Type B pancreatic cell (in vitro differentiated cells): ENCODE results near the gene PTPRT. TPM values are rescaled to one million over a fixed set of nuclear protein-coding genes. Genes with fewer than 3 reads are reported as not detected.

Experiments used
- DNase-seq: peaks from one replicate; pipeline ENCODE4 v3.0.0; 2021; ENCODE audit warnings: mixed read lengths; ENCODE audit not compliant: unreplicated experiment; ENCODE audit errors: extremely low spot score
- H3K27ac Mint-ChIP-seq: 2 replicates; pipeline ENCODE4 v1.8.0; 2021; ENCODE audit warnings: mild to moderate bottlenecking, mixed read lengths
- H3K27me3 Mint-ChIP-seq: 2 replicates; pipeline ENCODE4 v1.8.0; 2021; ENCODE audit warnings: mixed read lengths
- H3K36me3 Mint-ChIP-seq: 2 replicates; pipeline ENCODE4 v1.8.0; 2021; ENCODE audit warnings: mixed read lengths
- H3K4me1 Mint-ChIP-seq: one replicate; pipeline ENCODE4 v1.8.0; 2021; ENCODE audit warnings: mixed read lengths; ENCODE audit not compliant: unreplicated experiment
- H3K4me3 Mint-ChIP-seq: 2 replicates; pipeline ENCODE4 v1.8.0; 2021; ENCODE audit warnings: mild to moderate bottlenecking, mixed read lengths
- H3K9me3 Mint-ChIP-seq: 2 replicates; pipeline ENCODE4 v1.8.0; 2021; ENCODE audit warnings: mixed read lengths
- CTCF ChIP-seq: fragments of 200-600 bp; sonication (generic); conservative IDR thresholded peaks from 2 replicates; pipeline ENCODE4 v1.5.0; 2021; ENCODE audit warnings: antibody characterized with exemption, mild to moderate bottlenecking
- total RNA-seq: library from RNA; stranded (reverse); gene quantifications from 2 replicates; pipeline ENCODE4 v1.2.1, GENCODE V29; 2021; ENCODE audit warnings: low replicate concordance

PTPRT gene
- total RNA-seq, 1 donor from 2014 or later = 7.0 TPM

DNA sequence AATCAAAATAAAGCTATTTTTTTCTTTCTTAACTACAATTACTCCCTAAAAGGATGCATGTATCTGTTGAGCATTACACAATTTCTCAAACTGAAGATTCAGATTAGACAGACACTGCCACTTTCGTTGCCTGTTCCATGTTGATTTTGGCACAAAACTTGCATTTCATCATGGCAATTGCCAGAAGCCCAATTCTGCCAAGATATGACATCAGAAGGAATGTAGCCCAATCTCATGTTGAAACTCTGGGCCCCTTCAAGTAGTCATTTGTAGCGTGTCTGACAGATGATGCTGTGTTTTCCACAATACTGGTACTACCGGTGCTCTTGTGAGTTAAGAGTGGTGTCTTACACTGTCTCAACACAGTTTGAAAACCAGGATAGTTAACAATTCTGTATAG is 705.4 kb downstream of the PTPRT start:
- Mint-ChIP-seq H3K27ac (no peak overlapping the region), H3K4me3 (no peak overlapping the region), H3K4me1 (peaks cover 18% of the 10 kb centered on the region), H3K36me3 (no peaks in the 10 kb centered on the region), H3K9me3 (peaks cover 5% of the 10 kb centered on the region), H3K27me3 (peaks cover 4% of the 10 kb centered on the region)
- no peak for DNase-seq
- TF ChIP-seq CTCF = no peak

DNA sequence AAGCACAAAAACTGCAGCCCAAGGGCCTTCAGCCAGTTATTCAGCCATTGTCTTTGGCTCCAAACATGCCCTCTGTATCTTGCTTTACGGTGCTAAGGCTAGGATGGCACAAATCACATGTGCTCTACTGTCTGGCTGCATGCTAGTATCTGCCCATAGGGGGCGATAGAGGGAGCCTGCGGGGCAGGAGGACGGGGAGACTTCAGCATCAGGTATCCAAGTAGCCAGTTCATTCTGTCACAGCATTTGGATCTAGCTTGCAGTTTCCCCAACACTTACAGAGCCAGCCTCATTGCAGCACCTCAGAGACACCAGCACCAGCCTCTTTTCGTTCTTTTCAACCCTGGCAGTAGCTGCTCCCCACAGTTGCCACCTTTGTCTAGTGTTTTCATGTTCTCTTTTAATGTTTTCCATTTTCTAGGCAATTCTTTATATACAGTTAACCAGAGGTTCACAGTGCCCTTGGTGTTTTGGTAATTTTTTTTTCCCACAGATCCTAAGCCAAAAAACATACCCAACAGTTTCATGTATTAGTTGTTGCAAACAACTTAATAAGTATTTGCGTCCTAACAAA is 705.9 kb downstream of the PTPRT start:
- no peak overlapping the region for H3K4me3 Mint-ChIP-seq
- TF ChIP-seq CTCF = peak; percentile 73
- peaks cover 8% of the 10 kb centered on the region for H3K27me3 Mint-ChIP-seq
- H3K36me3 Mint-ChIP-seq = no peaks in the 10 kb centered on the region
- no peak overlapping the region for H3K27ac Mint-ChIP-seq
- no peak for DNase-seq
- peaks cover 18% of the 10 kb centered on the region for H3K4me1 Mint-ChIP-seq
- peaks cover 5% of the 10 kb centered on the region for H3K9me3 Mint-ChIP-seq

DNA sequence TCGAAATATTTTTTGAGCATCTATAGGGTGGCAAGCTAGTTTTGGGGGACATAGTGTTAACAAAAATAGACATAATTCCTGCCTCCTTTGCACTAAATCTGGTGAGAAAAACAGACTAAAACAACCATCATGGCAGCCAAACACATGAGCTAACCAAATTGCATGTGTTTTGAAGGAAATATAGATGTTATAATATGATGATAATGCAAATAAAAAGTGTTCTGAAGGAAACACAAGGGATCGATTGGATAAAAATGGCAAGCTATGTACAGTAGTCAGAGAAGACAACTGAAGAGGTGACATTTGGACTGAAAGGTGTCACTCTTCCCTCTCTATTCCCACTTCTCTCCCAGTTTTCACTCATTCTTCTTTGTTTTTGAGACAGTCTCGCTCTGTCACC is 706.9 kb downstream of the PTPRT start:
- H3K27me3 Mint-ChIP-seq = peaks cover 15% of the 10 kb centered on the region

DNA sequence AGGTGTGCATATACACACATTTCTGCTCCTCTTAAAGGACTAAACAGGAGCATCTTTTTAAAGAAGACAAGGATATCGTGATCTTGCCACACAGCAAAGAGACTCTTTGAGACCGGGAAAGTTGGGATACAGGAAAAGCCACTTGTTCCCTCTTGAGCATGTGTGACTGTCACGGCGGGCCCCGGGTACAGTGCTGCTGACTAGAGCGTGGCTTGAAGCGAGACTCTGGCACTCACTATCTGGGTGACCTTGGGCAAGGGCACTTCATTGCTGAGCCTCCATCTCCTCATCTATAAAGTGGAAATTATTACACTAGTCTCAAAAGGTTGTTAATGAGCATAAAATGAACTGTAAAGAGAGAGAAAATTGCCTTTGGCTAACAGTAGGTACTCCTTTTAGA is 713.9 kb downstream of the PTPRT start:
- peaks cover 16% of the 10 kb centered on the region for H3K27me3 Mint-ChIP-seq
- no peaks in the 10 kb centered on the region for H3K9me3 Mint-ChIP-seq
- no peaks in the 10 kb centered on the region for H3K4me1 Mint-ChIP-seq
- H3K4me3 Mint-ChIP-seq = no peak overlapping the region
- no peaks in the 10 kb centered on the region for H3K36me3 Mint-ChIP-seq
- no peak for TF ChIP-seq CTCF
- DNase-seq = no peak
- no peak overlapping the region for H3K27ac Mint-ChIP-seq

More for the DNA sequence above, 706.9 kb downstream of the PTPRT start:
- Mint-ChIP-seq H3K9me3 (peaks cover 5% of the 10 kb centered on the region), H3K27ac (no peak overlapping the region), H3K4me1 (peaks cover 18% of the 10 kb centered on the region), H3K4me3 (no peak overlapping the region), H3K36me3 (no peaks in the 10 kb centered on the region)
- no peak for TF ChIP-seq CTCF
- DNase-seq = no peak

DNA sequence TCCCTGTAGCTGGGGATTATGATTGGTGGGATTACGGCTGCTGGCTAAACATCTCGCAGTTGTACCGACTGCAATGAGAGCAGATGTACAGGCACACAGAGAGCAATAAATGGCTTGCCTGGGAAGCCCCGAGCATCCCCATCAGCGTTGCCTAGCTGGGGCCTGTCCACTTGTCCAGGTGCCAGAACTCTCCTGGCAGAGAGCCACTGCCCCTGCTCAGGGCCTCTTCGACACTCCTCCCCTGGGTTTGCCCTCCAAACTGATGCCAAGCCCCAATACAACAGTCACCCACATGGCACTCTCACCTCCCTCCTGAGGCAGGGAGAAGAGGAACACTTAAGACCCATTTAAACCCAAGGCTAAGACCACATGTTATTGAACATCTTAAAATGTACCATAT is 715.1 kb downstream of the PTPRT start:
- no peaks in the 10 kb centered on the region for H3K4me1 Mint-ChIP-seq
- no peak for DNase-seq
- no peaks in the 10 kb centered on the region for H3K36me3 Mint-ChIP-seq
- H3K27me3 Mint-ChIP-seq = peaks cover 19% of the 10 kb centered on the region
- H3K4me3 Mint-ChIP-seq = no peak overlapping the region
- TF ChIP-seq CTCF = no peak
- H3K9me3 Mint-ChIP-seq = peaks cover 4% of the 10 kb centered on the region
- H3K27ac Mint-ChIP-seq = no peak overlapping the region

DNA sequence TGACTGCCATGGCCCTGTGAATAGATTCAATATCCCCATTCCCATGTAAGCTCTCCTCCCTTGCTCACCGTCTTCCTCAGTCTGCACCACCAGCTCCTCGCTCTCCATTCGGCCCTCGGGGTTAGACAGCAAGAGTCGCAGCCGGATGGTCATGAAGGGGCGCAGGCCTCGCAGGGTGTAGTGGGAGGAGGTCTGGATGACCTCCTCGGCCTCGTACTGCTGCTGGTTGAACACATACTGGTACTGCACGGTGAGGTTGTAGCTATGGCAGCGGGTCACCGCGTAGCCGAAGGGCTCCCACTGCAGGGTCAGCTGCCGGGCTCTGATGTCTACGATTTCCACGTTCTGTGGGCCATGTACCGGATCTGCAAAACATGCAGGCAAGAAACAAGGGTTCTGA is 717.5 kb downstream of the PTPRT start:
- Mint-ChIP-seq H3K4me3 (no peak overlapping the region), H3K4me1 (no peaks in the 10 kb centered on the region), H3K9me3 (peaks cover 4% of the 10 kb centered on the region), H3K36me3 (no peaks in the 10 kb centered on the region), H3K27ac (no peak overlapping the region), H3K27me3 (peaks cover 10% of the 10 kb centered on the region)
- TF ChIP-seq CTCF = no peak
- DNase-seq = no peak
